HG03565 (cell line): ENCODE data around the gene DDX10.
"Not testable (repeated sequence)": the region's sequence is repeated elsewhere in the genome, so short reads cannot be mapped to it uniquely, and the experiment has no call there.

Experiments
- ATAC-seq: cut with Tn5 transposase; IDR thresholded peaks from one replicate; pipeline ENCODE4 v1.9.1; 2021; ENCODE audit warnings: mild to moderate bottlenecking, moderate library complexity; ENCODE audit not compliant: unreplicated experiment

DDX10 gene

DNA sequence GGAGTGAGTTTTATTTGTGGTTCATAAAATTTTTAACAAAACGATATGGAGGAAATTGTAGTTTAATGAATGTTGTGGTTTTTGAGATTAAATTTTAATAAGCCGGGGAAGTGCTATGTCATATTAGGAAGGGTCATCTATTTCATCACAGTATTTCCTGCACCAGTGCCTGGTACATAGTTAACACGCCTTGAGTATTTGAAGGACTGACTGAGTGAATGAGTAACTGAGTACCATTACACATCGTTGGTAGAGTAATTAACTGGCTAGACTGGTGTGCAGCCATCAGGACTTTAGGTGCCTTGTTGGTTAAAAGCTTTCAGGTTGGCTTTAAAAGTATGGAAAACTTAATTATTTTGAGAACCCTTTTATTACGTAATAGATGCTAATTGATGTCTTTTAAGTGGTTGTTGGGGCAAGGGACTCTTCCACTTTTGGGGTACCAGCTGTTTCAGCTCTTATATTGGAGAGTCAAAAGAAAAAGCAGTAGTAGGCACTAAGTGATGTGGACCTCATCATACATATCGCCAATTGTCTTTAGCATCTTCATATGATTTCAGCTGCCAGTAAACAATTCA lies 101.8 kb downstream of the DDX10 start:
- no peak for ATAC-seq

DNA sequence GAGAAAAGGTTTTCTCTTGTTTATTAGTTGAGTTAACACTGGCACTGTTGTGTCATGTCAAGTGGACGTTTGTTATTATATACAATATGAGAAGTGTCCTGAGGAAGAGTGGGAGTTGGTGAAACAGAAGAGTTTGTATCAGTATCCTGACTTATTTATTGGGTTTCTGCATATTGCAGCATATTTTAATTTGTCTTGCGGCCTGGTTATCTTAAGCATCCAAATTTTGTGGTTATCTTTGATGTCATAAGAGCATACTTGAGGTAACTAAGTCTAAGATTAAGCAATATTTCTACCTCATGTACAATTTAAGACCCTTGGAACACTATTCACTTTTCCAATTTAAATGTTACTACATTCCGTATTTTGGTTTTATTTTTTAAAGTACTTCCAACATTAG lies 103.5 kb downstream of the DDX10 start:
- no peak for ATAC-seq

GRCh38 chr11:108768964-108769363 lies 104.1 kb downstream of the DDX10 start:
- ATAC-seq: no peak

- ATAC-seq: no peak
Observed at GRCh38 chr11:108774037-108774730, 109.3 kb downstream of the DDX10 start.

DNA sequence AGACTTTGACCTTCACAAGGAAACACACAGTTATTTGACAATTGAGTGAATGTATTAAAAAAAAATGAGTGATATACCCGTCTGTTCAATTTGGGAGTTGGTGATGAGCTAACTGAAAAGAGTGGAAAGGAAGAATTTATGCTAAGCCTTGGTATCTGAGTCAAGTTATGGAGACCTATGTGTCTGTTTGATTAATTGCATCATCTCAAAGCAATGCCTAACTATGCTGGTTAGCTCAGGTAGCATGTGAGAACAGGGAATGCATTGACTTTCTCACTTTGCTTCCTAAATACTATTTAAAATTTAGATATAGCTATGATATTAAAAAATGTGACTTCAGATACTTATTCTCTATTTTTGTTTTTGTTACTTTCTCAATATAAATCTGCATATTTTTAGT lies 110.5 kb downstream of the DDX10 start:
- no peak for ATAC-seq

- not testable (repeated sequence) for ATAC-seq
Observed at GRCh38 chr11:108779147-108779546, 114.3 kb downstream of the DDX10 start.

DNA sequence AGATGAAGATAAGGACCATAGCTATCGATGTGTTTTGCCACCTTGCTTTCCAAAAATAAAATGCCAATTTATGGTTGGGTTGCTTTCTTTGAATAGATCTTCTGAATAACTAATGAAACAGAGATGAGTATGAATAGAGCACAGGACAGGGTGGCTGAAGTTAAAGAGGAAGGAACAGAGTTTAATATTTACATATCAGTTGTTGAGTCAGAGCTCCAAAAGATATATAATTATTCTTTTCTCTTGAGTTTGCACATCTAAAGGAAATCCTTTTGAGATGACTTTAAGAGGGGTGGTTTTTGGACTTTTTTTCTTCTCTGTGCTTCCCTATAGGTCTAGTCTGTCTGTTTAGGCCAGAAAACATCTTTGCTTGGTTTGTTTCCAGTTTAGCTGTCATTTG lies 115.2 kb downstream of the DDX10 start:
- ATAC-seq: no peak

DNA sequence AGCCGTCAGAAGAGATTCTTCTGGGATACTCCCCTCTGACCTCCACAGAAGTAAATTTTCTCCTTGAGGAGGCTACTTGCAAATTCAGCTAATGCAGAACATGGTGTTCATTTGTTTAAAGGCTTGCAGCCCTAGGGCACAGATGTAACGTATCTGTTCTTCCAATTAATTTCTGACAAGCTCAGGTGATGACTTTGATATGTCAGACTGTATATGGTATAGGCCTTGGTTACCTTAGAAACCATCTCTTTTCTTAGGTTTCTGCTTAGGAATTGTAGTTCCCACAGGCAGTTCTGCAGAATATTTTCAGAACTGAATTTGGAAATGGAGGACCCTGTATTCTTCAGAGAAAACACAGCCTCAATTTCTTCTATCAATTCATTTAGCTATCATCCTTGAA lies 117.1 kb downstream of the DDX10 start:
- no peak for ATAC-seq

- ATAC-seq: no peak
Observed at GRCh38 chr11:108786281-108786990, 121.6 kb downstream of the DDX10 start.

DNA sequence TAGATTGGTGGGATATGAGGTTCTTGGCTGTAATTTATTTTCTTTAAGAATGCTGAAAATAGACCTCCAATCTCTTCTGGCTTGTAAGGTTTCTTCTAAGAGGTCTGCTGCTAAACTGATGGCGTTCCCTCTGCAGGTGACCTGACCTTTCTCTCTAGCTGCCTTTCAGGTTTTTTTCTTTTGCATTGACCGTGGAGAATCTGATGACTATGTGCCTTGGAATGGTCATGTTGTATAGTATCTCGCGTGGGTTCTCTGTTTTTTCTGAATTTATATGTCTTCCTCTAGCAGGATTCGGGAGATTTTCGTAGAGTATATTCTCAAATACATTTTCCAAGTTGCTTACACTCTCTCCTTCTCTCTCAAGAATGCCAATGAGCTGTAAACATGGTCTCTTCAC lies 122.2 kb downstream of the DDX10 start:
- ATAC-seq: no peak

- peak; percentile 53 for ATAC-seq
Observed at GRCh38 chr11:108788565-108789199, 123.8 kb downstream of the DDX10 start.

- ATAC-seq: peak; percentile 41
Observed at GRCh38 chr11:108790501-108791299, 125.8 kb downstream of the DDX10 start.

- no peak for ATAC-seq
Observed at GRCh38 chr11:108793138-108793537, 128.3 kb downstream of the DDX10 start.

DNA sequence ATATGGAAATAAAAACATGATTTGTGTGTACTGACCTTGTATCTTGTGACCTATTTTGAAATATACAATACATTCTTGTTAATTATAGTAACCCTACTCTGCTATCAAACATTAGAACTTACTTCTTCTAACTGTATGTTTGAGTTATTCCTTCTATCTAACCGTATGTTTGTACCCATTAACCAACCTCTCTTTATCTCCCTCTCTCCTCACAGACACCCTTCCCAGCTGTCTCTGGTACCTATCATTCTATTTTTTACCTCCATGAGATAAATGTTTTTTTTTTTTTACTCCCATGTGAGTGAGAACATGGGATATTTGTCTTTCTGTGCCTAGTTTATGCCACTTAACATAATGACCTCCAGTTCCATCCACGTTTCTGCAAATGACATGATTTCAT lies 128.7 kb downstream of the DDX10 start:
- ATAC-seq: no peak

DNA sequence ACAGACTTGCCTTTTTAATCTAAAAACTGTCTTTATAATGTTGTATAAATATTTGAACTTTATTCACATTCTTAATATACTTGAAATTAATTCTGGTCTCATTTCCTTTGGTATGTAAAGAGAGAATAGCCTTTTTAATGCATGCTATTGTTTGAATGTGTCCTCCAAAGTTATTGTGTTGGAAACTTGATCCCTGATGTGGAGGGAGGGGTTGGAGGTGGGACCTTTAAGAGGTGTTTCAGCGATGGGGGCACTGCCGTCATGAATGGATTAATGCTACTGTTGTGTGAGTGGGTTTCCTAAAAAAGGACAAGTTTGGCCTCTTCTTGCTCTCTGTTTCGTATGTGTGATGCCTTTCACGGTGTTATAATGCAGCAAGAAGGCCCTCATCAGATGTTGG lies 131.7 kb downstream of the DDX10 start:
- ATAC-seq: no peak

DNA sequence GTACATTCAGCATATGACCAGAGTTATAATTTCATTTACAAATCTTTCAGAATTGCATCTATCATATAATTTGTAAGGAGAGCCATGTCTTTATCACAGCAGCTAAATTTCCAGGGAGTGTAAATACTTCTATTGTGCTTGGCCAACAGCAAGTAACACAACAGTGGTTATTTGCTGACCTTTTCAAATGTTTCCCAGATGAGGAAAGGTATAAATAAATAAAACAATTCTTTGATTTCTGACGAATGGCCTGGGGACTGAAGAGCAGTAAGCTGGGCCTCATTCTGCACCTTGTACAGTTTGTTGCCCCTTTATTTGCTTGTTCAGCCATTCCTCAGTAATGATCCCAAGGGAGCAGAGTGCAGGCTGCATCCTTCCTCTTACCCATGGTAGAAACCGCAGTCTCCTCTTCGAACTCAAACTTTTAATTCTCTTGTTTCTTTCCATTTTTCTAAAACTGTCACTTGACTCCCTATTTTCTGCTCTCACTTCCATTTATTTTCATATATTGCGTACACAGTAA lies 132.8 kb downstream of the DDX10 start:
- no peak for ATAC-seq

DNA sequence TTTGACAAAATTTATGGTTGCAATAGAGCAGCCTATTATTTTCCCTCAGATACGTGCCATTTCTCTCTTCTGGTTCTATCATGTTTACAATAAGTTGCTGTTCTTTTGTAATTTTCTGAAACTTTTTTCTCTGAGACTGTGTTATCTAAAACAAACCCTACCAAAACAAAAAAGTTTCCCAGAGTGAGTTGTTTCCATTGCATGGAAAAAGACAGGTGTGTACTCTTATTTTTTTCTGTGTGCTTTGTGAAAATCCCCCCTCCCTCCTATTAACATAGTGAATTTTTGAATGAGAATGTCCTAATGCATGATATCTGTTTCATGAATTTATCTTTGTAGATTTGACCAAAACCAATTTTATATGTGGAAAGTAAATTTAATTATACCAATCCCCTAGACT lies 137.6 kb downstream of the DDX10 start:
- ATAC-seq: no peak

- ATAC-seq: no peak
Observed at GRCh38 chr11:108803776-108804175, 138.9 kb downstream of the DDX10 start.

- no peak for ATAC-seq
Observed at GRCh38 chr11:108804511-108804910, 139.6 kb downstream of the DDX10 start.

GRCh38 chr11:108805030-108805429 lies 140.2 kb downstream of the DDX10 start:
- ATAC-seq: no peak

DNA sequence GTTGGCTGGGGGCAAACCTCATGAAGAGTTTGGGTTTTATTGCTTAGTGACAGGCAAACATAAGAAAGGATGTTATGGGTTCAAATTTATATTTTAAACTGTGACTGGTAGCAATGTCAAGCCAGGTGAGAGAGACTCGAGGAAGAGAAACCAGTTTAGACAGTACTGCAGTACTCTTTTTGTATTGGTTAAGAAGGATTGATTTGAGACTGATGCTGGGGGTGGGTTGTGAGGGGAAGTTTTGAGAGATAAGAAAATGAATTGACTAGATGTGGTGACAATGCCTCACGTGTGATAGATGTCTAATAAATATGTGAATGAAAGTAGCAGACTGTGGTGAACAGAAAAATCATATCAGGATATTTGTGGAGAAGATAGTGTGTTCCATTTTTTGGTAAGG lies 142.4 kb downstream of the DDX10 start:
- ATAC-seq: no peak
